CD4-positive, alpha-beta T cell treated with Interleukin-21 for 1 hour (primary cell): ENCODE data around the gene ACTR10.
A peak's percentile ranks its signal among the peaks of the same experiment; 100 is the strongest.

Source experiments
- DNase-seq: peaks from one replicate; pipeline ENCODE4 v3.0.0-alpha.2; 2020

ACTR10 gene

DNA sequence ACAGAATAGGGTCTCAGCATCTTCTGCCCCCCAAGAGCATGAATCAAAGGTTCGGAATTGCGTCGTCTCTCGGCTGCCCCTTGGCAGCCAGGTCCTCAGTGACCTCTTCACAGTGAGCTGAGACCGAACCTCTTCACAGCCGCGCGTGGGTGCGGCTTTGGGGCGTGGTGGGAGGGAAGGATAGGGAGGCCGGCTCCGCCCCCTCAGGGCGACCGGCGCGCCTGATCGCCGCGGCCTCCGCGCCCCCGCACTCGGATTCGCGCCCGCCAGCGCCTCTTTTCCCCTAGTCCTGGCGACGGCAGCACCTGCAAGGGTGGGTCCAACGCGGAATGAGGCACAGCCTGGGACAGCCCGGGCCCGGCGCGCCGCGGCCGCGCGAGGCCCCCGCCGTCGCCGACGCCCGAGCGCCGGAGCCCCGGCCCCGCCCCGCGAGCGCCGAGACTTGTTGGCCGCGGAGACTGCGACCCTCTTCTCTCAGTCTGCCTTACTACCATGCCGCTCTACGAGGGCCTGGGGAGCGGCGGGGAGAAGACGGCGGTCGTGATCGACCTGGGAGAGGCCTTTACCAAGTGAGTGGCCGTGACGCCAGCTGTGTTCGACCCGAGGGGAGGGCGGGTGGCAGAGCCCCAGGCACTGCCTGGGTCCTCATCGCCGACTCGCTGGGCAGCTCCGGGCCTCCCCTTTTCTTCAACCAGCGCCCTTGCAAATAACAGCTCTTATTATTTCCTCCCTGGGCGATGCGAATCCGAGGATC lies at the start of gene ACTR10:
ACTR10 (plus strand) TSS at position 424 of the 754 bp plus-strand sequence; CDS start at position 493, 69 bp downstream.
- DNase-seq, result peak; percentile 88

DNA sequence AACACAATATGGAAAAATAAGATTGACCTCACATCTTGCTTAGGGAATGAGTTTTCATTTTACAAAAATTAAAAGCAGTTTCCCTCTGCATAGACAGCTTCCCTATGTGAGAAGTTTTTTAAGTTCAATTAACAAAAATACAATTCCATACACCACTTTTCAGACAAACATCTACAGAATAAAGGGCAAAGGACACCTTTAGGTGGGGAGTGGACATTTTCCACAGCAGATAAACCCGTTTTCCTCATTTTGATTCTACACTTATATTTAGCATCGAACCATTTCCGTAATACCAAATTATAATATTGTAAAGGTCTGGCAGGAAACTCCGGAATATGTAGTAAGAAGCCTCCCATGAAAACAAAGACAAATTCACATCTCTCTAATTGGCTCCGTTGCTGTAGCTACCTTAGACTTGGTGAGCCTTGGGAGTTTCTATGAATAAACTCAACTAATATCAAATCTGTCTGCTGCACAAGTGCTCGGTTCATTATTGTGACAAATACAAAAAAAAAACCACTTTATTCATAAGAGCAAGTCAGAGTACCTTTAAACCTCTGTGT lies 49.6 kb upstream of the ACTR10 start:
- no peak for DNase-seq

DNA sequence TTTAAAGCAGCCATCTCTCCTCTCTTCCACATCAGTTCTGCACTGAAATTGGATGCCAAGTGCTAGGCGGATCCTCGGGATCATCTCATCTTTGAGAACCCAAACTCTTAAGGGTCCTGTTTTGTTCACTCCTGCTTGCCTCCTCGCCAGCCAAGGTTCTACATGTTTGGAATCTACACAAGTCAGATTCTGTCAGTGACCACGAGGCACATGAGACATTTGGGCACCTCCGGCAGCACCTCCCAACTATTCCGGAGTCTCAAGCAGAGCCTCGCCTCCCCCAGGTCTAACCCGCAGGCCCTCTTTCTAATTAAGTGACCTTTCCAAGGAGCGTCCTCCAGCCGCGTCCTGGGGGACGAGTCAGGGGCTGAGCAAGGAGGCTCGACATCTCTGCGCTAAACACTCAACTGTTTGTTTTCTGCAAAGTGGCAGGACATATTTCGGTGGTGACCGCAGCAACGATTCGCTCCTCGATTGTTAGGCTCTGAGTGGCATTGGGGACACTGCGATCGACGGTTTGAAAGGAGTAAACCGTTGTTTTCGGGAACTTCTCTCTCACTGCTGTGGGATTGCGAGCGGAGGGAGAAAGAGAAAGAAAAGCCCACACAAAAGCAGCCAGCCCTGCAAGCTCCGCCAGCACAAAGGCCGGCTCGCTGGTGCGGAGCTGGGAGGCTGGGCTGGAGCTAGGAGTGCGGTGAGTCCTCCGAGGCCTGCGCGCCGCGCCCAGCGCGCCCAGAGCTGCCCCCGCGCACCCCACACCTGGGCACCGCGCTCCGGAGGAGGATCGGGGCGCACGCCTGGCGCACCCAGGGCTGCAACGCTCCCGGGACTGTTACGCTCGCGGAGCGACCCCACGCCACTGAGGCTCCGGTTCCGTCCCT lies 48.6 kb upstream of the ACTR10 start:
- DNase-seq, result no peak

DNA sequence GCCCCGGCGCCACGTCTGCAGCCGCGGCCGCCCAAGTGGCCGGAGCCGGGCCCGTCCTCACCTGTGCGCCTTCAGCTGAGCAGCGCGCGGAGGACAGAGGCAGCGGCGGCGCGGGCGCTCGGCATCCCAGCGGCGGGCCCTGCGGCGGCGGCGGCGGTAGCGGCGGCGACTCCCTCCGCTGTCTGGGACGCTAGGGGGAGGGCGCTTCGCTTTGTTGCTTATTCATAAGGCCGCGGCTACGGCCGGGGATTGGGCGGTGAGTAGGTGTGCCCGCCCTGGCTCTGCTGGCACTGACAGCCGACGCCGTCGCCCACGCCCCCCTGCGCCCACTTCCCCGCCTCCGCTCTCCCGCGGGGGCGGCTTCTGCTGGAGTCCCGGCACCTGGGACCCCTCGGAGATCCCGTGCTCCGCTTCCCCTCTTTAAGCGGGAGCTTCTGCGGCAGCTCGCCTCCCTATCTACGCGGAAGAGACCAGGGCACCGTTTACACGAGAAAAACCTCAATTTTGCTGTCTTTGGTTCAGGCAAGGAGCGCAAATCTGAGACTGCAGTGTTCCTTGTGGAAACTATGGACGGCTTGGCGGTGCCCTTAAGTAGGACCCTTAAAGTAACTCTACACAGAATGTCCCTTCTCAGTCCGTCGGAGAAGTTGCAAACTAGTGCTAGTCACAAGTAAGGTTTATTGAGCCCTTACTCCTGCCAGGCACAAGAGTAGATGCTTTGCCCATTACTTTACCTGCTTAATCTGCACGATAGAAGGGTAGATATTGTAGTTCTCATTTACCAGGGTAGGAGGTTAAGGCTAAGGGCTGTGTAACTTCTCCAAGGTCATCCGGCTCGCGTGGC lies 47.7 kb upstream of the ACTR10 start, which contains the start of gene ARMH4:
ARMH4 (minus strand) TSS at position 200 of the 844 bp plus-strand sequence. CDS start 12,855 bp downstream, outside the sequence.
- DNase-seq, result peak; percentile 64

DNA sequence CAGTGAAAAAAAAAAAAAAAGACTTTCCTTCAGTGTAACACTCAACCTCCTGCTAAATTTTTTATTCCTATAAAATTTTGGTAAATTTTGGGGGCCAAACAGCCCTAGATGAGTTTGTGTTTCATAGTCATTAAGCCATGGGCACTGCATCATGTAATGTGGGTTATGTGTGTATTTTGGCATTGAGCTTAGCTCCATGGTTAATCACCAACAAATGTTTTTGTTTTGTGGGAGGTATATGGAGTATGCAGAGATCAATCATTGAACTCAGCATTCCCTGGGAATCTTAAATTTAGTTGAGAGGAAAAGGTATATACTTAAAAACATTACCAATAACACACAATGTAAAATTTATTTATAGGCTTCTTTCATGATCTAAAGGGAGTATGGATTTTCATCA lies 39.4 kb upstream of the ACTR10 start:
- no peak for DNase-seq

DNA sequence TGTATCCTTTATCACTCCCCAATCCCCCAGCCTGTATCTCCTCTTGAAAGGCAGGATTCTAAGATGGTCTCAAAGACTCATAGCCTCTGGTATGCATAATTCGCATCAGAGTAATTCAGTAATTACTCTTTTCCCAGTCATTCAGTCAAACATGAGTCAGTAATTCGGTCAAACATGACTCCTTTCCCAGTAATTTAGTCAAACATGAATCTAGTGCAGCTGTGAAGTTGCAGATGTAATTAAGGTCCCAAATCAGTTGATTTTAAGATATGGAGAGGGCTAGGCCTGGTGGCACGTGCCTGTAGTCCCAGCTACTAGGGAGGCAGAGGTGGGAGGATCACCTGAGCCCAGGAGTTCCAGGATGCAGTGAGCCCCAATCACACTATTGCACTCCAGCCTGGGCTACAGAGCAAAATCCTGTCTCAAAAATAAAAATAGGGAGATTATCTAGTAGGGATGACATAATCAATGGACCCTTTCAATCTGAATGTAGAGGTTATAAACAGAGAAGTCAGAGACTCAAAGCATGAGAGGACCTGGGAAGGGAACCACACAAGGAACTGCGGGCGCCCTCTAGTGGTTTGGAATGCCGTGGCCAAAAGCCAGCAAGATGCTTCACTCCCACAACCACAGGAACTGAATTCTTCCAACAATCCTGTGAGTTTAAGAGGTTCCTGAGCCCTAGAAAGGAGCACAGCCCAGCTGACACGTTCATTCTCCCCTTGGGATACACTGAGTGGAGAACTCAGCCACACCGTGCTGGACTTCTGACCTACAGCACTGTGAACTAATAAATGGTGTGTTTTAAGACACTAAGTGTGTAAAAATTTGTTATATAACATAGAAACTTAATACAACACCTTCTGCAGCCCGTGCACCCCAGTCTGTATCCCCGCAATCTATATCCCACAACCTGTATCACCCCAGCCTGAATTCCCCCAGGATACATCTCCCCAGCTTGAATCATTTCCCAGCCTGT lies 33.7 kb upstream of the ACTR10 start:
- DNase-seq, result peak; percentile 67

DNA sequence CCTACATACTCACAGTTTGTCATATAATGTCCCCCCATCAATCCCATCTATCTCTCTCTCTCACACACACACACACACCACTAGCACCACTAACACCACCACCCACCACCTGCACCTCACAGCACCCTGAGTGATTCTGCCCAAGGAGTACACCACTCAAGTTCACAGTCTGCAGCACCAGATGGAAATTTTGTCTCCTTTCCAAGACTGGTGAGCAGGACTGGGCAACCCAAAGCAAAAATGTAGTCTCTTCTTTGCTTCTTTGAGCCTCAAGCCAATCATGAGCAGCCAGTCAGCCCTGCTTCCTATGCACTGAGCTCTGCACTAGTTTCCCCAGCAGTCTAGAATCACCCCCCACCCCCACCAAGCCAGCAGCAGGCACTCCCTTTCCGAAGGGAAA lies 32.9 kb upstream of the ACTR10 start:
- DNase-seq, result no peak

DNA sequence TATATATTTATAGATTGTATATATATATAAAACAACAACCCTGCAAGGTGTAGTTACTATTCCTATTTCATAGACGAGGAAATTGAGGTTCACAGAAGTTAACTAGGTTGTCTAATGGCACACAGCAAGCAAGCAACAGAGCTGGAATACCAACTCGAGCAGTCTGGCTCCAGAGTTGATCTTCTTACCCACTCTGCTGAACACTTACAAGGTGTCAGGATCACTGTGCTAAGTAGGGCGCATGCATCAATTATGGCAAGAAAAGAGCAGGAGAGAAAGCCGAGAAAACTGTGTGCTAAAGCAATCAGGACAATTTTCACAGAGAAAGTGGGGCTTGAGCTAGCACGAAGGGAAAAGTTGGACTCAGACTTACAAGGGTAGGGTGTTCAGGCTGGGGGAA lies 32.1 kb upstream of the ACTR10 start:
- DNase-seq, result no peak

DNA sequence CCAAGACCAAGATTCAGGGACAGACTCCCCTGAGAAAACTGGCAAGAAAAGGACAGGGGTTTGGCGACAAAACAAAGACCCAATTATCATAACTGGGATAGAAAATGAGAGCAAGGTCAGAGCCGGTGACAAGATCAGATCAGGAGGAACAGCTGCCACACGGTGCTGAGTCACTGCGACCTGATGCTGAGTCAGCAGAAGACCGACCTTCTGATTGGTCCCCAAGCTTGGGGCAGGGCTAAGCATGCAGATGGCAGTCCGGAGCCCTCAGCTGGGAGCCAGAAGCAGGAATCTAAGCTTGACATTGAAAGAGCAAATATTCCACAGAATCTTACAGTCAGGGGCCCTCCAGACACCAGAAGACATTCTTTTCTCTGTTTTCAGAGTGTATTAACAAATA lies 28.9 kb upstream of the ACTR10 start:
- DNase-seq, result peak; percentile 33

DNA sequence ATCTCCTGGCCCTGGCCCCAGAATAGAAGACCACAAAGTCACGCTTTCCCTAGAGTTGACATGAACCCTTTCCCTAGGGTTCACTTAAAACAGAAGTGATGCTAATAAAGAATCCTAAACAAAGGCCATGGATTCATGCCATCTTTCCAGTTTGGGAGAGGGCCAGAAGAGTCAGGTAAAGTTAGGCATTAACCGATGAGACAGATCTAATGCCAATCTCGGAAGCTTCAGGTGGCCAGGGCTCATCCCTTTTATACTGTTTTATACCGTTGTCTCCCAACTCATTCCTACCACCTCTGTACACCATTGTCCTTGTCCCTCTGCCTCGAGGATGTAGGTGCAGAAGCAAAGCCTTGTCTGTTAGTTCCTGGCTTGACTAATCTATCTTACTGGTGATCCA lies 22.8 kb upstream of the ACTR10 start:
- DNase-seq, result no peak

DNA sequence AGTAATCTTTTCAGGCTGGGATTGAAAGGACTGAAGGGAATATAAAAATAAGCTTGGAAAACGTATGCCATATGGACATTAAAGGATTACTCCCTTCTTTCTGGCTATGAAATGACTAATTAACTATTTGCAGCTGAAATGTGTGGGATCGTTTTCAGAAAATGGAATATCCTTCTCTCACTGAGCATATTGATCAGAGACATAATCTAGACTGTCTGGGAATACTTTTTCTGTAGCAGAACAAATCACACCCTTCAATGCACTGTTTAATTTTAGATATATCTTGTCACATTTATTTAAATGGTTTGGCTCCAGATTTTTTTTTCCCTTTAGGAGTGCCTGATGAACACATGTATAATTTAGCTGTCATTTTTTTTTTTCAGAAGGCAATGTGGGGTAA lies 10.8 kb upstream of the ACTR10 start:
- no peak for DNase-seq

DNA sequence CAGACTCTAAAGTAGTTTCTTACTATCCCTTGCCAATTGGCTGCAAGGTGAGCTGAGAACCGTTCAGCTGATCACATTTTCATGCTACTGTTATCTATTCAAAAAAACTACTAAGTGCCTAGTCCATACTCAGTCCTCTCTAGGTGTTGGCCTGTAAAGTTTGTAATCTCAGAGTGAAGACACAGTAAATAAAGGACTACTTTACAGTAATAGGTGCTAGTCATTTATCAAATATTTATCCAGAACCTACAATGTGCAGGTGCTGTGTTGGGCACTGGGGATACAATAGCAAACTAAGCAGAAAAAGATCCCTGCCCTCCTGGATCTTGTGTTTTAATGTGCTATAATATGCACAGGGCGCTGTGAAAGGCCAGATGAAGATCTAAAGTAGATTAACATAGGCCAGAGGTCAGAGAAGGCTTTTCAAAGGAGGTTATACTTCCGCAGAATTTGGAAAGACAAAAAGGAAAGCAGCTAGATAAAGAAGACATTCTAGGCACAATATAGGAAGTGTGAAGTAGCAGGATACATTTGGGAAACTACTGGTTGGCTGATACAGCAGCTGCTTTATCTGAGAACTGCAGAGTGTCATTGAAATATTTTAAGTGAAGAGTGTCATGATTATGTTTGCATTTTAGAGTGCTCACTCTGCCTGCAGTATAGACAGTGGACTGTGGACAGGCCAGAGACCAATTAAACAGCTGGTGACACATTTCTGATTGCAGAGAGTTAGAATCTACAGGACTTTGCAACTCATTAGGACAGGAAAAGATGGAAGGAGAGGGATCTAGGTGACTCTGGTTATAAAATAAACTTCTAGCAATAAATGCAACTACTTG lies 8.0 kb upstream of the ACTR10 start:
- DNase-seq, result no peak

DNA sequence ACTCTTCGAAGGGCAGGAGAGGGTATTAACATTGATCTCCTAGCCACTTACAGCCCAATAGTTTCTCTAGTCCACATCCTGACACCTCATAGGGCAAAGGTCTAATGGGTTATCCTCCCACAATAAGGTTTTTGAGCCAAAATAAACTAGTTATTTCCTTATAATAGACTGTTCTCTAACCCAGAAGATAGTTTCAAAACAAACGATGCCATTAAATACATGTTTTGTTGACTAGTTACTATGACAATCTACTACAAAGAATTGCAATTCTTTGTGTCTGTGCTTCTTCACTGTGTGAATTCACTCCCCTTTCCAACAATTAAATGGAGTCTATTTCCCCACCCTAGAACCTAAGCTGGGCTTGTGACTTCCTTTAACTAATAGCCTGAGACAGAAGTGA lies 6.4 kb upstream of the ACTR10 start:
- no peak for DNase-seq

DNA sequence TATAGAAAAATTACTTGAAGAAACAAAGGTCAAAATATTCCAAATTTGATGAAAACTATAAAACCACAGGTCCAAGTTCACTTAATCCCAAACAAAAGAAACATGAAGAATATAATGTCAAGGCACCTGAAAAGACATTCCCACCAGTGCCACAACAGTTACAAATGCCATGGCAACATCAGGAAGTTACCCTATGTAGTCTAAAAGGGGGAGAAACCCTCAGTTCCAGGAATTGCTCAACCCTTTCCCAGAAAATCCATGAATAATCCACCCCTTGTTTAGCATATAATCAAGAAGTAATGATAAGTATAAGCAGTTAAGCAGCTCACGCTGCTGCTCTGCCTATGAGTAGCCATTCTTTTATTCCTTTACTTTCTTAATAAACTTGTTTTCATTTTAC lies 3.8 kb upstream of the ACTR10 start:
- DNase-seq, result no peak

DNA sequence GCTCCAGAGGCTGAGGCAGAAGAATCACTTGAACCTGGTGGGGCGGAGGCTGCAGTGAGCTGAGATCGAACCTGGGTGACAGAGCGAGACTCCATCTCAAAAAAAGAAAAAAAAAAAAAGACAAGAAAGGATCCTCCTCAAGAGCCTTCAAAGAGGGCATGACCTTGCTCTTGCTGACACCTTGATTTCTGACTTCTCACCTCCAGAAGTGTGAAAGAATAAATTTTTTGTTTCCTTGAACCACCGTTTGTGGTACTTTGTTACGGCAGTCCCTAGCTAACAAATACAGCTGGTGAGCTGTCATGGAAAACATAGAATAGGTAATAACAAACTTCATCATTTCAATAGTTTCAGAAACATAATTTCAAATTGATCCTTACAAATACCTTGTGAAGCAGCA lies 1.9 kb upstream of the ACTR10 start:
- DNase-seq, result peak; percentile 55

DNA sequence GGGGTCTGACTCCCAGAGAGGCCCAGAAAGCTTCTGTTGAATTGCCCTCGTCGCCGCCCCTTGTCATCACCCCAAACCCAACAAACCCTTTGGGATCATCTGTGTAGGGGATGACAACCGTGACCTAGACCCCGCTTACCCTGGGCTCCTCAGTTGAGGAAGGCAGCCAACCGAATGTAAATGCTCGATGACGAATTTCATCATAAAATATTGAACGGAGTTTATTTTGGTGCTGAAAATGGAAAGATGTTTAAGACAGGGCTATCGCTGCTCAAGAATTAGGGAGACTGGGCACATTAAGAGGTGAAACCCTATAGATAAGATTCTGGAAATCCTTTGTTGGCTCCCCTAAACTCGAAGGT lies 512 bp downstream of the ACTR10 start:
- DNase-seq, result no peak

DNA sequence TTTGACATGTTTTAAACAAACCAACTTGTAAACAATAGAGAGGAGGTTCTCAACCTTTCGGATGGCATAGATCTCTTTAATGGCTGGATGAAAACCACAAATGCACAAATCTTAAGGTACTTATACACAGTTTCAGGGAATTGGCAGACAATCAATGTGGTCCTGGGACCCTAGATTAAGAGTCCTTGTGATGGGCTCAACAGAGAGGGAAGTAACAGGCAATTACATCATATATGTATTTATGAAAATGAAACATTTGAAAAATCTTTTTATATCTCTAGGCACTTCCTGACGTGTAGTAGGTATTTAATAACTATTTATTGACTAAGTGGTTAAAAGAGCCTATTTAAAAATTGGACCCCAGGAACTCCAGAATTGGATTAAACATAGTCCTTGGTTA lies 897 bp downstream of the ACTR10 start:
- DNase-seq, result no peak

DNA sequence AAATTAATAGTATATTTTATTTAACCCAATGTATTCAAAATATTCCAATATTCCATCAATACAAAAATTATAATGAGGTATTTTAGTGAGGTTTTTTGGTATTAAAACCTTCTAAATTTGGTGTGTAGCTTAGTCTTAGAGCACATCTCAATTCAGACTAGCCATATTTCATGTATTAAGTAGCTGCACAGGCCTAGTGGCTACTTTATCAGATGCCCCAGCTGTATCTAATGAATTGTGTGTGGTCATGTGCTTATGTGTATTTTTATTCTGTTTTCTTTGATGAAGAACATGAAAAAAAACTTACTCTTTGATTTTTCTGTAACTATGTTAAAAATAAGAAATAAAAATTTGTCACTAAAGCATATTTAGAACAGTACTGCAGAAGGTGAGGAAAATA lies 13.2 kb downstream of the ACTR10 start:
- no peak for DNase-seq

DNA sequence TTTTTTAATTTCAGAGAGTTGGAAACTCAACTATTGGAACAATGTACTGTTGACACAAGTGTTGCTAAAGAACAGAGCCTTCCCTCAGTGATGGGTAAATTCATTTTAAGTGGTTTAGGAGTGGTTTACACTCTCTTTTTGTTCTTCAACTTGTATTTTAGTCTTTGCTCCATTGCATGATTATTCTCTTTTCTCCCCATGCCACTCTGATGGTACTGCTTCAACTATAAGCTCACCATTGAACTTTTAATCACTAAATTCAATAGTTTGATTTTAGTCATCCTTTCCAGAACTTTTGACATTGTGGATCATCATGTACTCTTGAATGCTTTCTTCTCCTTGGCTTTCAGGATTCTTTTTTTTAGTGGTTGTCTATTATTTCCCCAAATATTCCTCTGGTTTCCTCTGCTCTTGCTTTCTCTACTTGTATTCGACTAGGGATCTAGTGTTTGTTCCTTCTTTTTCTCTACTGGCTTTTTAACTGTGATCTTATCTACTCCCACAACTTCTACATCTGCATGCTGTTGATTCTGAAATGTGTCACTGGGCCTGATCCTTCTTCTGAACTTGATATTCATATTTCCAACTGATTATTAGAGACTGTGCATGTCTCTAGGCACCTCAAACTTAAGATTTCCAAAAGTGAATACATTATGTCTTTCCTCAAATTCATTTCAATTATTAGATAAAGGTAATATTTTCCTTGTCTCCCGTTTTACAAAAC lies 15.4 kb downstream of the ACTR10 start:
- DNase-seq, result no peak

DNA sequence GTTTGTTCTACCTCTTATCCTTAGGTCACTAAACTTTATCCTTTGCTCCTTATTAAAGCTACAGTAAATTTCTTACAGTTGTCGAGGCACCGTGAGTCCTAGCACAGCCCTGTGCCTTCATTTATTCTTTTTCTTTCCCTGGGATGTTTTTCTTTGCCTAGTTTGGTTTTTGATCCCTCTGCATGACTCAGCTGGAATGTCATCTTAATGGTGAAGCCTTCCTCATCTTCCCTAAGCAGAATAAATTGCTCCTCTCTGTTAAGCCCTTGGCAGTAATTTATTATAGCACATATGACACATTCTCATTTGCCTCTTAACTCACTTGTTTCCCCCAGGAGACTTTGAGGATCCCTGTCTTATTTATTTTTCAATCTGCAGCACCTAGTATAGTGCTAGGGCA lies 16.6 kb downstream of the ACTR10 start:
- no peak for DNase-seq
